GM23338 (cell line): ENCODE measurements around the gene ATP1A4. TPM values are rescaled to one million over a fixed set of nuclear protein-coding genes. Genes with fewer than 3 reads are reported as not detected.

Source experiments
- ATAC-seq: fragments of 200-7000 bp; cut with Tn5 transposase; 3 replicates; pipeline ENCODE4 v1.9.1; 2020
- DNase-seq: peaks from one replicate; pipeline ENCODE4 v3.0.0-alpha.2; 2015; ENCODE audit warnings: low spot score
- H2AFZ ChIP-seq: fragments of 200-600 bp; sonication (generic); 2 replicates; pipeline ENCODE4 v1.8.0; 2016; ENCODE audit warnings: antibody characterized with exemption, mild to moderate bottlenecking, moderate library complexity
- H3F3A ChIP-seq: fragments of 200-600 bp; sonication (generic); replicated peaks from 2 replicates; pipeline ENCODE4 v1.8.0; 2017; ENCODE audit warnings: antibody characterized with exemption, mixed run types, low read depth
- H3K27ac ChIP-seq: fragments of 200-600 bp; sonication (generic); 2 replicates; pipeline ENCODE4 v1.6.1; 2016; ENCODE audit warnings: low read depth
- H3K27me3 ChIP-seq: fragments of 200-600 bp; sonication (generic); 2 replicates; pipeline ENCODE4 v1.8.0; 2016; ENCODE audit warnings: mild to moderate bottlenecking, mixed run types, moderate library complexity; ENCODE audit not compliant: insufficient read depth
- H3K36me3 ChIP-seq: fragments of 200-600 bp; sonication (generic); 2 replicates; pipeline ENCODE4 v1.8.0; 2016; ENCODE audit warnings: mild to moderate bottlenecking; ENCODE audit not compliant: insufficient read depth
- H3K4me1 ChIP-seq: fragments of 200-600 bp; sonication (generic); 2 replicates; pipeline ENCODE4 v1.8.0; 2016; ENCODE audit warnings: mild to moderate bottlenecking, moderate library complexity; ENCODE audit not compliant: insufficient read depth
- H3K4me2 ChIP-seq: fragments of 200-600 bp; sonication (generic); 2 replicates; pipeline ENCODE4 v1.7.1; 2017; ENCODE audit warnings: mixed run types
- H3K4me3 ChIP-seq: fragments of 200-600 bp; sonication (generic); 2 replicates; pipeline ENCODE4 v1.6.1; 2016; ENCODE audit warnings: mixed run types
- H3K79me2 ChIP-seq: fragments of 200-600 bp; sonication (generic); replicated peaks from 2 replicates; pipeline ENCODE4 v1.8.0; 2017; ENCODE audit warnings: mild to moderate bottlenecking; ENCODE audit not compliant: insufficient read depth
- H3K9me2 ChIP-seq: fragments of 200-600 bp; sonication (generic); 2 replicates; pipeline ENCODE4 v1.8.0; 2017; ENCODE audit not compliant: insufficient read depth
- H4K20me1 ChIP-seq: fragments of 200-600 bp; sonication (generic); replicated peaks from 2 replicates; pipeline ENCODE4 v1.8.0; 2017; ENCODE audit warnings: mild to moderate bottlenecking; ENCODE audit not compliant: insufficient read depth
- H3K27ac Mint-ChIP-seq: 2 replicates; pipeline ENCODE4 v1.8.0; 2020; ENCODE audit warnings: inconsistent platforms, mild to moderate bottlenecking, moderate library complexity, mixed read lengths
- H3K27me3 Mint-ChIP-seq: 3 replicates; pipeline ENCODE4 v1.8.0; 2022; ENCODE audit warnings: low read depth, mild to moderate bottlenecking, moderate library complexity, mixed read lengths, inconsistent platforms; ENCODE audit not compliant: insufficient read depth, poor library complexity
- H3K36me3 Mint-ChIP-seq: 3 replicates; pipeline ENCODE4 v1.8.0; 2021; ENCODE audit warnings: low read depth, mild to moderate bottlenecking, inconsistent platforms, moderate library complexity, mixed read lengths
- H3K4me1 Mint-ChIP-seq: 3 replicates; pipeline ENCODE4 v1.8.0; 2020; ENCODE audit warnings: mild to moderate bottlenecking, inconsistent platforms, mixed read lengths
- H3K4me3 Mint-ChIP-seq: 3 replicates; pipeline ENCODE4 v1.8.0; 2021; ENCODE audit warnings: moderate library complexity, mild to moderate bottlenecking, inconsistent platforms, mixed read lengths
- H3K9me3 Mint-ChIP-seq: 3 replicates; pipeline ENCODE4 v1.8.0; 2020; ENCODE audit warnings: moderate library complexity, mild to moderate bottlenecking, inconsistent platforms, mixed read lengths
- CREB1 ChIP-seq: fragments of 250-450 bp; sonication (Bioruptor Pico); IDR thresholded peaks from 2 replicates; pipeline ENCODE4 v1.5.0; 2020; ENCODE audit warnings: low read depth, mild to moderate bottlenecking, moderate library complexity
- EZH2 ChIP-seq: fragments of 200-600 bp; sonication (generic); IDR thresholded peaks from one replicate; pipeline ENCODE4 v1.8.0; 2017; ENCODE audit warnings: antibody characterized with exemption, mild to moderate bottlenecking, low read depth; ENCODE audit not compliant: unreplicated experiment
- EZH2phosphoT487 ChIP-seq: fragments of 200-600 bp; sonication (generic); IDR thresholded peaks from one replicate; pipeline ENCODE4 v1.8.1; 2018; ENCODE audit warnings: antibody characterized with exemption; ENCODE audit not compliant: unreplicated experiment
- JUNB ChIP-seq: IDR thresholded peaks from one replicate; pipeline ENCODE4 v1.6.1; 2016; ENCODE audit warnings: antibody characterized with exemption; ENCODE audit not compliant: unreplicated experiment
- NANOG ChIP-seq: IDR thresholded peaks from 2 replicates; pipeline ENCODE4 v1.6.1; 2016; ENCODE audit warnings: antibody characterized with exemption, borderline replicate concordance
- POLR2AphosphoS5 ChIP-seq: IDR thresholded peaks from 2 replicates; pipeline ENCODE4 v1.6.1; 2016; ENCODE audit warnings: antibody characterized with exemption, low read depth
- STAT1 ChIP-seq: IDR thresholded peaks from one replicate; pipeline ENCODE4 v1.6.1; 2016; ENCODE audit warnings: antibody characterized with exemption; ENCODE audit not compliant: unreplicated experiment
- ZNF114 ChIP-seq: fragments of 250-450 bp; sonication (Bioruptor Pico); IDR thresholded peaks from 2 replicates; pipeline ENCODE4 v1.5.0; 2020; ENCODE audit warnings: mild to moderate bottlenecking, moderate library complexity
- ZNF331 ChIP-seq: fragments of 250-450 bp; sonication (Bioruptor Pico); IDR thresholded peaks from 2 replicates; pipeline ENCODE4 v1.5.0; 2020; ENCODE audit warnings: low read depth, mild to moderate bottlenecking, moderate library complexity
- ZNF462 ChIP-seq: fragments of 250-450 bp; sonication (Bioruptor Pico); IDR thresholded peaks from 2 replicates; pipeline ENCODE4 v1.5.0; 2020; ENCODE audit warnings: mild to moderate bottlenecking, moderate library complexity
- polyA plus RNA-seq: library from polyadenylated mRNA; unstranded; fragments of >200 nt; fragmentation: Nextera tagmentation; extraction: Ambion mirVana; gene quantifications from 2 replicates; pipeline ENCODE4 v1.2.1, GENCODE V29; 2016
- total RNA-seq: library from RNA; depleted of rRNA; stranded (reverse); fragments of >200 nt; shearing (Covaris generic); gene quantifications from 2 replicates; pipeline ENCODE4 v1.2.3, GENCODE V29; 2014
- TF ChIP-seq, protein P1 (sequence below): IDR thresholded peaks from 2 replicates; pipeline ENCODE4 v1.6.1; 2016; ENCODE audit warnings: antibody characterized with exemption
- TF ChIP-seq, protein P2 (sequence below): IDR thresholded peaks from one replicate; pipeline ENCODE4 v1.6.1; 2018; ENCODE audit warnings: antibody characterized with exemption; ENCODE audit not compliant: unreplicated experiment
- TF ChIP-seq, protein P3 (sequence below), 2 experiments: fragments of 200-600 bp in 1 of 2; sonication (generic) in 1 of 2; conservative IDR thresholded peaks; 2 replicates each; pipeline versions ENCODE4 v1.5.1 to v1.6.1; 2016 to 2017; ENCODE audit warnings: antibody characterized with exemption in 2 of 2, low read depth in 2 of 2, mild to moderate bottlenecking in 2 of 2, moderate library complexity in 1 of 2

Gene ATP1A4
- total and polyA plus RNA-seq, 2 experiments from 2014 or later, result 0.27 to 0.63 TPM

- no peaks in the 10 kb centered on the region for H4K20me1 ChIP-seq
- Mint-ChIP-seq H3K4me1 (peaks cover 13% of the 10 kb centered on the region), H3K9me3 (no peaks in the 10 kb centered on the region), H3K27ac (no peak overlapping the region), H3K4me3 (no peak overlapping the region), H3K27me3 (peaks cover 2% of the 10 kb centered on the region), H3K36me3 (no peaks in the 10 kb centered on the region; the same call in 2 of the 3 replicates)
- DNase-seq (no peak), ATAC-seq (no peak)
- no peak for TF ChIP-seq EZH2phosphoT487
- no peak for TF ChIP-seq ZNF331
- no peak for TF ChIP-seq STAT1
- TF ChIP-seq, protein P1, sequence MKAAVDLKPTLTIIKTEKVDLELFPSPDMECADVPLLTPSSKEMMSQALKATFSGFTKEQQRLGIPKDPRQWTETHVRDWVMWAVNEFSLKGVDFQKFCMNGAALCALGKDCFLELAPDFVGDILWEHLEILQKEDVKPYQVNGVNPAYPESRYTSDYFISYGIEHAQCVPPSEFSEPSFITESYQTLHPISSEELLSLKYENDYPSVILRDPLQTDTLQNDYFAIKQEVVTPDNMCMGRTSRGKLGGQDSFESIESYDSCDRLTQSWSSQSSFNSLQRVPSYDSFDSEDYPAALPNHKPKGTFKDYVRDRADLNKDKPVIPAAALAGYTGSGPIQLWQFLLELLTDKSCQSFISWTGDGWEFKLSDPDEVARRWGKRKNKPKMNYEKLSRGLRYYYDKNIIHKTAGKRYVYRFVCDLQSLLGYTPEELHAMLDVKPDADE, result no peak
- no peak for TF ChIP-seq NANOG
- TF ChIP-seq, protein P2, sequence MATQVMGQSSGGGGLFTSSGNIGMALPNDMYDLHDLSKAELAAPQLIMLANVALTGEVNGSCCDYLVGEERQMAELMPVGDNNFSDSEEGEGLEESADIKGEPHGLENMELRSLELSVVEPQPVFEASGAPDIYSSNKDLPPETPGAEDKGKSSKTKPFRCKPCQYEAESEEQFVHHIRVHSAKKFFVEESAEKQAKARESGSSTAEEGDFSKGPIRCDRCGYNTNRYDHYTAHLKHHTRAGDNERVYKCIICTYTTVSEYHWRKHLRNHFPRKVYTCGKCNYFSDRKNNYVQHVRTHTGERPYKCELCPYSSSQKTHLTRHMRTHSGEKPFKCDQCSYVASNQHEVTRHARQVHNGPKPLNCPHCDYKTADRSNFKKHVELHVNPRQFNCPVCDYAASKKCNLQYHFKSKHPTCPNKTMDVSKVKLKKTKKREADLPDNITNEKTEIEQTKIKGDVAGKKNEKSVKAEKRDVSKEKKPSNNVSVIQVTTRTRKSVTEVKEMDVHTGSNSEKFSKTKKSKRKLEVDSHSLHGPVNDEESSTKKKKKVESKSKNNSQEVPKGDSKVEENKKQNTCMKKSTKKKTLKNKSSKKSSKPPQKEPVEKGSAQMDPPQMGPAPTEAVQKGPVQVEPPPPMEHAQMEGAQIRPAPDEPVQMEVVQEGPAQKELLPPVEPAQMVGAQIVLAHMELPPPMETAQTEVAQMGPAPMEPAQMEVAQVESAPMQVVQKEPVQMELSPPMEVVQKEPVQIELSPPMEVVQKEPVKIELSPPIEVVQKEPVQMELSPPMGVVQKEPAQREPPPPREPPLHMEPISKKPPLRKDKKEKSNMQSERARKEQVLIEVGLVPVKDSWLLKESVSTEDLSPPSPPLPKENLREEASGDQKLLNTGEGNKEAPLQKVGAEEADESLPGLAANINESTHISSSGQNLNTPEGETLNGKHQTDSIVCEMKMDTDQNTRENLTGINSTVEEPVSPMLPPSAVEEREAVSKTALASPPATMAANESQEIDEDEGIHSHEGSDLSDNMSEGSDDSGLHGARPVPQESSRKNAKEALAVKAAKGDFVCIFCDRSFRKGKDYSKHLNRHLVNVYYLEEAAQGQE, result no peak
- no peak for TF ChIP-seq POLR2AphosphoS5
- TF ChIP-seq JUNB, result no peak
- no peak for TF ChIP-seq EZH2
- TF ChIP-seq ZNF462, result no peak
- TF ChIP-seq, protein P3, sequence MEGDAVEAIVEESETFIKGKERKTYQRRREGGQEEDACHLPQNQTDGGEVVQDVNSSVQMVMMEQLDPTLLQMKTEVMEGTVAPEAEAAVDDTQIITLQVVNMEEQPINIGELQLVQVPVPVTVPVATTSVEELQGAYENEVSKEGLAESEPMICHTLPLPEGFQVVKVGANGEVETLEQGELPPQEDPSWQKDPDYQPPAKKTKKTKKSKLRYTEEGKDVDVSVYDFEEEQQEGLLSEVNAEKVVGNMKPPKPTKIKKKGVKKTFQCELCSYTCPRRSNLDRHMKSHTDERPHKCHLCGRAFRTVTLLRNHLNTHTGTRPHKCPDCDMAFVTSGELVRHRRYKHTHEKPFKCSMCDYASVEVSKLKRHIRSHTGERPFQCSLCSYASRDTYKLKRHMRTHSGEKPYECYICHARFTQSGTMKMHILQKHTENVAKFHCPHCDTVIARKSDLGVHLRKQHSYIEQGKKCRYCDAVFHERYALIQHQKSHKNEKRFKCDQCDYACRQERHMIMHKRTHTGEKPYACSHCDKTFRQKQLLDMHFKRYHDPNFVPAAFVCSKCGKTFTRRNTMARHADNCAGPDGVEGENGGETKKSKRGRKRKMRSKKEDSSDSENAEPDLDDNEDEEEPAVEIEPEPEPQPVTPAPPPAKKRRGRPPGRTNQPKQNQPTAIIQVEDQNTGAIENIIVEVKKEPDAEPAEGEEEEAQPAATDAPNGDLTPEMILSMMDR (conservative IDR thresholded peaks at IDR 0.05; ENCODE audit: low read depth in 2 of 2), result no peak
- TF ChIP-seq CREB1 (CRISPR knock-in tag), result no peak
- TF ChIP-seq ZNF114, result no peak
- no peak overlapping the region for H2AFZ ChIP-seq
- peaks cover 29% of the 10 kb centered on the region for H3K4me1 ChIP-seq
- H3F3A ChIP-seq, result 0 out of 2 replicates have a peak, but pooled peaks cover under 1% of the 10 kb centered on the region
- H3K36me3 ChIP-seq, result no peaks in the 10 kb centered on the region
- no peaks in the 10 kb centered on the region for H3K79me2 ChIP-seq
- H3K4me2 ChIP-seq, result no peak overlapping the region
- H3K27ac ChIP-seq, result no peak overlapping the region
- no peak overlapping the region for H3K4me3 ChIP-seq
- peaks cover 9% of the 10 kb centered on the region for H3K9me2 ChIP-seq
- H3K27me3 ChIP-seq, result no peaks in the 10 kb centered on the region
These were observed 36.9 kb downstream of the ATP1A4 start for GRCh38 chr1:160188341-160188740.
